Urinary bladder (tissue), 4 donors: ENCODE data around the gene DGKZ. TPM values are rescaled to one million over a fixed set of nuclear protein-coding genes. Genes with fewer than 3 reads are reported as not detected.

Source experiments
- DNase-seq: peaks from one replicate; pipeline ENCODE4 v3.0.0-alpha.2; 2015; ENCODE audit errors: extremely low spot score
- H3K27ac ChIP-seq: one replicate; pipeline ENCODE4 v1.5.1; 2013; ENCODE audit warnings: low read depth, mild to moderate bottlenecking, moderate library complexity
- H3K36me3 ChIP-seq: one replicate; pipeline ENCODE4 v1.6.1; 2013; ENCODE audit warnings: mild to moderate bottlenecking, moderate library complexity; ENCODE audit not compliant: insufficient read depth
- H3K4me1 ChIP-seq: one replicate; pipeline ENCODE4 v1.6.1; 2013; ENCODE audit warnings: mild to moderate bottlenecking, moderate library complexity; ENCODE audit not compliant: insufficient read depth
- H3K4me3 ChIP-seq: one replicate; pipeline ENCODE4 v1.5.1; 2013; ENCODE audit warnings: low read depth, low read length
- WGBS: extraction: QIAGEN DNeasy Blood & Tissue Kit; methylation state at CpG from one replicate; pipeline ENCODE4 v1.1.7; 2013; 5-methylcytosine and 5-hydroxymethylcytosine counted together
- polyA plus RNA-seq: library from polyadenylated mRNA; stranded (reverse); fragments of 200-250 nt; gene quantifications from one replicate; pipeline ENCODE4 v1.2.3, GENCODE V29; 2013
- total RNA-seq: library from RNA; depleted of rRNA; stranded (reverse); fragments of >200 nt; gene quantifications from one replicate; pipeline ENCODE4 v1.2.3, GENCODE V29; 2014
- donor health status: healthy with polysubstance abuse.
- donor health status: healthy.

DGKZ gene
- total and polyA plus RNA-seq, 2 donors: 18.5 to 47.8 TPM

GRCh38 chr11:46345881-46346484 lies 1.3 kb upstream of the DGKZ start:
- H3K4me3 ChIP-seq: peak overlapping the region; percentile 5

GRCh38 chr11:46347637-46348311 lies 511 bp downstream of the DGKZ start:
- WGBS: 3% methylated on average over 63 of the region's 63 CpGs
- H3K27ac ChIP-seq: no peak overlapping the region
- peak overlapping the region; percentile 67 for H3K4me3 ChIP-seq
- DNase-seq: no peak
- H3K36me3 ChIP-seq: no peaks in the 10 kb centered on the region
- no peaks in the 10 kb centered on the region for H3K4me1 ChIP-seq

More at GRCh38 chr11:46345881-46346484, 1.3 kb upstream of the DGKZ start:
- H3K4me1 ChIP-seq: no peaks in the 10 kb centered on the region
- DNase-seq: no peak
- H3K27ac ChIP-seq: no peak overlapping the region
- 77% methylated on average over 10 of the region's 10 CpGs for WGBS
- H3K36me3 ChIP-seq: no peaks in the 10 kb centered on the region

GRCh38 chr11:46348566-46349401 lies 1.5 kb downstream of the DGKZ start:
- DNase-seq: no peak
- peak overlapping the region; percentile 67 for H3K4me3 ChIP-seq
- H3K36me3 ChIP-seq: no peaks in the 10 kb centered on the region
- 74% methylated on average over 18 of the region's 18 CpGs for WGBS
- H3K4me1 ChIP-seq: no peaks in the 10 kb centered on the region
- no peak overlapping the region for H3K27ac ChIP-seq

GRCh38 chr11:46350695-46351094 lies 3.4 kb downstream of the DGKZ start:
- DNase-seq: no peak
- Histone ChIP-seq H3K4me3 (no peak overlapping the region), H3K36me3 (no peaks in the 10 kb centered on the region), H3K27ac (no peak overlapping the region), H3K4me1 (no peaks in the 10 kb centered on the region)
- WGBS: 65% methylated on average over 3 of the region's 3 CpGs

- WGBS: 92% methylated on average over 8 of the region's 8 CpGs
- H3K4me1 ChIP-seq: no peaks in the 10 kb centered on the region
Observed at GRCh38 chr11:46351148-46351547, 3.9 kb downstream of the DGKZ start.

GRCh38 chr11:46351606-46352005 lies 4.3 kb downstream of the DGKZ start:
- H3K4me3 ChIP-seq: no peak overlapping the region
- no peaks in the 10 kb centered on the region for H3K4me1 ChIP-seq
- 80% methylated on average over 5 of the region's 5 CpGs for WGBS
- no peak overlapping the region for H3K27ac ChIP-seq
- H3K36me3 ChIP-seq: no peaks in the 10 kb centered on the region
- no peak for DNase-seq

More at GRCh38 chr11:46351148-46351547, 3.9 kb downstream of the DGKZ start:
- no peak for DNase-seq
- H3K36me3 ChIP-seq: no peaks in the 10 kb centered on the region
- H3K4me3 ChIP-seq: no peak overlapping the region
- H3K27ac ChIP-seq: no peak overlapping the region

- Histone ChIP-seq H3K4me3 (no peak overlapping the region), H3K36me3 (no peaks in the 10 kb centered on the region), H3K27ac (no peak overlapping the region), H3K4me1 (no peaks in the 10 kb centered on the region)
- WGBS: 62% methylated on average over 33 of the region's 33 CpGs
- no peak for DNase-seq
Observed at GRCh38 chr11:46352063-46352841, 5.0 kb downstream of the DGKZ start.

GRCh38 chr11:46353698-46354097 lies 6.4 kb downstream of the DGKZ start:
- no peaks in the 10 kb centered on the region for H3K4me1 ChIP-seq
- 38% methylated on average over 9 of the region's 9 CpGs for WGBS
- DNase-seq: no peak
- H3K4me3 ChIP-seq: no peak overlapping the region
- H3K36me3 ChIP-seq: no peaks in the 10 kb centered on the region
- H3K27ac ChIP-seq: no peak overlapping the region

- DNase-seq: no peak
- WGBS: 86% methylated on average over 7 of the region's 7 CpGs
- H3K4me3 ChIP-seq: no peak overlapping the region
- H3K36me3 ChIP-seq: no peaks in the 10 kb centered on the region
- no peak overlapping the region for H3K27ac ChIP-seq
- no peaks in the 10 kb centered on the region for H3K4me1 ChIP-seq
Observed at GRCh38 chr11:46356924-46357482, 9.7 kb downstream of the DGKZ start.

- no peak overlapping the region for H3K4me3 ChIP-seq
- H3K36me3 ChIP-seq: no peaks in the 10 kb centered on the region
- WGBS: 87% methylated on average over 11 of the region's 11 CpGs
- DNase-seq: no peak
- H3K27ac ChIP-seq: no peak overlapping the region
- no peaks in the 10 kb centered on the region for H3K4me1 ChIP-seq
Observed at GRCh38 chr11:46357483-46357936, 10.2 kb downstream of the DGKZ start.

- no peaks in the 10 kb centered on the region for H3K4me1 ChIP-seq
- no peak overlapping the region for H3K27ac ChIP-seq
- DNase-seq: no peak
- H3K4me3 ChIP-seq: no peak overlapping the region
- H3K36me3 ChIP-seq: no peaks in the 10 kb centered on the region
- WGBS: 46% methylated on average over 1 of the region's 1 CpG
Observed at GRCh38 chr11:46359953-46360352, 12.7 kb downstream of the DGKZ start.

GRCh38 chr11:46360878-46361277 lies 13.6 kb downstream of the DGKZ start:
- DNase-seq: no peak
- Histone ChIP-seq H3K4me3 (no peak overlapping the region), H3K4me1 (no peaks in the 10 kb centered on the region), H3K27ac (peak overlapping the region; percentile 13), H3K36me3 (no peaks in the 10 kb centered on the region)
- WGBS: 48% methylated on average over 7 of the region's 7 CpGs
